ENCODE results near the gene DUS3L. TPM values are rescaled to one million over a fixed set of nuclear protein-coding genes. Genes with fewer than 3 reads are reported as not detected.

The DUS3L gene
- total RNA-seq, 1 experiment from 2014 or later = 33.2 TPM

- no TSS peak for BruUV-seq (replicated peaks)
- TF ChIP-seq, protein P1, sequence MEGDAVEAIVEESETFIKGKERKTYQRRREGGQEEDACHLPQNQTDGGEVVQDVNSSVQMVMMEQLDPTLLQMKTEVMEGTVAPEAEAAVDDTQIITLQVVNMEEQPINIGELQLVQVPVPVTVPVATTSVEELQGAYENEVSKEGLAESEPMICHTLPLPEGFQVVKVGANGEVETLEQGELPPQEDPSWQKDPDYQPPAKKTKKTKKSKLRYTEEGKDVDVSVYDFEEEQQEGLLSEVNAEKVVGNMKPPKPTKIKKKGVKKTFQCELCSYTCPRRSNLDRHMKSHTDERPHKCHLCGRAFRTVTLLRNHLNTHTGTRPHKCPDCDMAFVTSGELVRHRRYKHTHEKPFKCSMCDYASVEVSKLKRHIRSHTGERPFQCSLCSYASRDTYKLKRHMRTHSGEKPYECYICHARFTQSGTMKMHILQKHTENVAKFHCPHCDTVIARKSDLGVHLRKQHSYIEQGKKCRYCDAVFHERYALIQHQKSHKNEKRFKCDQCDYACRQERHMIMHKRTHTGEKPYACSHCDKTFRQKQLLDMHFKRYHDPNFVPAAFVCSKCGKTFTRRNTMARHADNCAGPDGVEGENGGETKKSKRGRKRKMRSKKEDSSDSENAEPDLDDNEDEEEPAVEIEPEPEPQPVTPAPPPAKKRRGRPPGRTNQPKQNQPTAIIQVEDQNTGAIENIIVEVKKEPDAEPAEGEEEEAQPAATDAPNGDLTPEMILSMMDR (IDR thresholded peaks at IDR 0.05; ENCODE audit: unreplicated experiment) = no peak
- Mint-ChIP-seq H3K9me3 (ENCODE audit: low read depth, unreplicated experiment) (no peaks in the 10 kb centered on the region), H3K27ac (ENCODE audit: unreplicated experiment) (peak overlapping the region; percentile 7), H3K36me3 (ENCODE audit: insufficient read depth, unreplicated experiment) (no peaks in the 10 kb centered on the region), H3K4me1 (ENCODE audit: low read depth, unreplicated experiment) (peaks cover 10% of the 10 kb centered on the region), H3K4me3 (ENCODE audit: low read depth, unreplicated experiment) (peak overlapping the region; percentile 13), H3K27me3 (ENCODE audit: unreplicated experiment) (no peaks in the 10 kb centered on the region)
- intact Hi-C loops (cut with micrococcal nuclease; ENCODE audit: unreplicated experiment) = no loop called here
- DNase-seq = no peak
- CTCF ChIA-PET = no interaction called here
Observed at GRCh38 chr19:5837761-5838352, 46.9 kb upstream of the DUS3L start.

GRCh38 chr19:5832527-5833216, 41.7 kb upstream of the DUS3L start:
- TF ChIP-seq, protein P1 (IDR thresholded peaks at IDR 0.05; ENCODE audit: unreplicated experiment) = no peak
- intact Hi-C loops (cut with micrococcal nuclease; ENCODE audit: unreplicated experiment) = no loop called here
- Mint-ChIP-seq H3K36me3 (ENCODE audit: insufficient read depth, unreplicated experiment) (peaks cover 5% of the 10 kb centered on the region), H3K9me3 (ENCODE audit: low read depth, unreplicated experiment) (no peaks in the 10 kb centered on the region), H3K27ac (ENCODE audit: unreplicated experiment) (no peak overlapping the region), H3K4me1 (ENCODE audit: low read depth, unreplicated experiment) (peaks cover under 1% of the 10 kb centered on the region), H3K4me3 (ENCODE audit: low read depth, unreplicated experiment) (no peak overlapping the region), H3K27me3 (ENCODE audit: unreplicated experiment) (no peaks in the 10 kb centered on the region)
- no TSS peak for BruUV-seq (replicated peaks)
- DNase-seq = no peak
- CTCF ChIA-PET = no interaction called here

DNA sequence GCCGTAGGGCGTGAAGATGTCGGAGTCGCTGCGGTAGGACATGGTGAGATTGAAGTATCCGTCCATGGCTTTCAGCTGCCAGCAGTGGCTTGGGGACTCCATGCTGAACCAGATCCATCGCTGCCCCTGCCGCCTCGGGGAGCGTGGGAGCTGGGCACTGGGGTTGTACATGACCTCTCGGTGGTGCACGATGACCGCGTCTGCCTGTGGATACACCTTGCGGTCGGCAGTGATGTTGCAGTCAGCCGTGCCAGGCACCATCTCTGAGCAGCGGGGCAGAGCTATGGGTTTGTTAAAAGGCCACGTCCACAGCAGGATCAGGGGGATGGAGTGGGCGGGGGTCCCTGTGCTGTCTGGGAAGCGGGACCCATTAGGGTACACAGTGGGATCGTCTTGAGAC, 41.1 kb upstream of the DUS3L start:
- BruUV-seq (replicated peaks) = no TSS peak
- H3K27ac Mint-ChIP-seq (ENCODE audit: unreplicated experiment) = no peak overlapping the region
- no peaks in the 10 kb centered on the region for H3K9me3 Mint-ChIP-seq (ENCODE audit: low read depth, unreplicated experiment)
- H3K4me3 Mint-ChIP-seq (ENCODE audit: low read depth, unreplicated experiment) = no peak overlapping the region
- peaks cover 8% of the 10 kb centered on the region for H3K36me3 Mint-ChIP-seq (ENCODE audit: insufficient read depth, unreplicated experiment)
- no peaks in the 10 kb centered on the region for H3K27me3 Mint-ChIP-seq (ENCODE audit: unreplicated experiment)
- CTCF ChIA-PET = no interaction called here
- TF ChIP-seq, protein P1 (IDR thresholded peaks at IDR 0.05; ENCODE audit: unreplicated experiment) = no peak
- DNase-seq = no peak
- no peaks in the 10 kb centered on the region for H3K4me1 Mint-ChIP-seq (ENCODE audit: low read depth, unreplicated experiment)
- intact Hi-C loops (cut with micrococcal nuclease; ENCODE audit: unreplicated experiment) = no loop called here

DNA sequence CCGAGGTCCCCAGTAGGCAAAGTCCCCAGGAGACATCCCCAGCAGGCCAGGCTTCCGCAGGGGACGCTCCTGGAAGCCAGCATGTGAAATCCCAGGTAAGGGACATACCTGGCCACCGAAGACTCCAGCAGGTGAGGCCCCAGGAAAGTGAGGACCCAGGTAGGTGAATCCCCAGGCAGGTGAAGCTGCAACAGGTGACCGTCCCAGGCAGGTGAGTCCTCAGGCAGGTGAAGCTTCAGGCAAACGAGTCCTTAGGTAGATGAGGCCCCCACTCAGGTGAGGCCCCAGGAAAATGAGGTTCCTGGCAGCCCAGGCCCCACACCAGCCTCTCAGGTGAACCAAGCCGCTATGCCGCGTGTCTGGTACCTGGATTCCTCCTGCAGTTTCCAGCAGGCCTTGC, 40.2 kb upstream of the DUS3L start:
- intact Hi-C loops (cut with micrococcal nuclease; ENCODE audit: unreplicated experiment) = no loop called here
- no TSS peak for BruUV-seq (replicated peaks)
- TF ChIP-seq, protein P1 (IDR thresholded peaks at IDR 0.05; ENCODE audit: unreplicated experiment) = no peak
- Mint-ChIP-seq H3K4me1 (ENCODE audit: low read depth, unreplicated experiment) (no peaks in the 10 kb centered on the region), H3K4me3 (ENCODE audit: low read depth, unreplicated experiment) (no peak overlapping the region), H3K27me3 (ENCODE audit: unreplicated experiment) (no peaks in the 10 kb centered on the region), H3K9me3 (ENCODE audit: low read depth, unreplicated experiment) (no peaks in the 10 kb centered on the region), H3K27ac (ENCODE audit: unreplicated experiment) (no peak overlapping the region), H3K36me3 (ENCODE audit: insufficient read depth, unreplicated experiment) (peaks cover 12% of the 10 kb centered on the region)
- CTCF ChIA-PET = no interaction called here
- DNase-seq = no peak
